NCI-H1105 (cell line): ENCODE data around the gene PICK1.

Experiments
- DNase-seq: peaks from one replicate; lab custom pipeline; 2025; lab: John Stamatoyannopoulos, UW

PICK1 gene

DNA sequence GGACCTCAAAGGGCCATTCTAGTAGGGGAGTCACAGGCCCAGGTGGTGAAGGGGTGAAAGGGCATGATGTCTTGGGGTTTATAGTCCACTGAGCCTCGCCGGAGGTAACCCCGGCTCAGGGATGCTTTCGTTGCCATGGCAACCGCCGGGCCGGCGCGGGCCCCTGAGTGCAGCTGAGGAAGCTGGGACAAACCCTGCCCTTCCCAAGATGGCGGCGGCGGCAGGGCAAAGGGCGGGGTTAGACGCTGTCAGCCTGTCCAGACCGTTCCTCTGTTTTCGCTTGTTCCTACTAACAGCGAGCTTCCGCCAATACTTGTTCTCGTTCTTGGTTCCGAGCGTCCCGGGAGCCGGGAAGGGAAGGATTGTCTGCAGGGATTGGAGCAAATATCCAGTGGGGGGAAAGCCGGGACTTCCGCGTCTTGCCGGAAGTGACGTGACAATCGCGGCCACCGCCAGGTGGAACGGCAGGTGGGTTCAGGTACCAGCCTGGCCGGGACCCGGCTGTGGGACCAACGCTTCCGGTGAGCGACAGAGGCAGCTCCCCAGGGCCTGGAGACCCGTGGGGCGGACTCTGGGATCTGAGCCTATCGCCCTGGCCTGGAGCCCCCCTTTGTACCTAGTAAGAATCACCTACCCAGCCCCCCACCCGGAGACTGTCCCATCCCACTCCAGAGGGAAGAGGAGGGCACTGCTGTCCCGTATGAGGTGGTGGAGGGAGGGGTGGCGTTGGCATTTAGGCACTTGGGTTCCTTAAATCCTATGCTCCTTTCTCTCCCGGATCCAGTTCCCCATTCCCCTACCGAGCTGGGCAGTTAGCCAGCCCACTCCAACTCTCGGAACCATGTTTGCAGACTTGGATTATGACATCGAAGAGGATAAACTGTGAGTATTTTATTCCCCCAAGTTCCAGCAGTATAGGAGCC lies at the start of gene PICK1:
TSS of gene PICK1 (plus strand) at position 436 of the 923 bp plus-strand sequence. CDS start at position 842, 406 bp downstream.
- DNase-seq, result peak; percentile 96

DNA sequence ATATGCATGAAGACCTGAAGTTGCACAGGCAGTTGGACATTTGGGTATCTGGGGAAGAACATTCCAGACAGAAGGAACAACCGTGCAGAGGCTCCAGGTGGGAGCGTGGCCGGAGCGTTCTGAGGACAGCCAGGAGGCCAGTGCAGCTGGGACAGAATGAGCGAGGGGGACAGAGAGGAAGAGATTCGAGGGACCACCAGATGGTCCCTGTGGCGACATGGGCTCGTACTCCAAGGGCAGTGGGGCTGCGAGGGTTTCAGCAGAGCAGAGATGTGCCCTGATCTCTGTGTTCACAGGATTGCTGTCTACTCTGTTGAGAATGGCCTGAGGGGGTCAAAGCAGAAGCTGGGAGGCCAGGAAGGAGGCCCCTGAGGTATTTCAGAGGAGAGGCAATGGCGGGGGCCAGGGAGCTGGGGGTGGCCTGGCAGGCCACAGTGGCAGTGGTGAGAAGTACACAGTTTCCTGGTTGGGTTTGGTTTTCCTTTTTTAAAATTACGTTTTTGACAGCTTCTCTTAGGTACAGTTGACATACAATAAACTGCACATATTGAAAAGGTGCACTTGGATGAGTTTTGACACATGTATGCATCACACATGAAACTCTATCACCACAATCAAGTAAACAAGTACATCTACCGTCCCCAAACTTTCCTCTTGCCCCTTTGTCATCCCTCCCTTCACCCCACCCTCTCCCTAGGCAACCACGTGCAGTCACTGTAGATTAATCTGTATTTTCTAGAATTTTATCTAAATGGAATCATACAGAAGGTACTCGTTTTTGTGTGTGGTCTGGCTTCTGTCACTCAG lies 48.0 kb upstream of the PICK1 start:
- DNase-seq, result no peak

DNA sequence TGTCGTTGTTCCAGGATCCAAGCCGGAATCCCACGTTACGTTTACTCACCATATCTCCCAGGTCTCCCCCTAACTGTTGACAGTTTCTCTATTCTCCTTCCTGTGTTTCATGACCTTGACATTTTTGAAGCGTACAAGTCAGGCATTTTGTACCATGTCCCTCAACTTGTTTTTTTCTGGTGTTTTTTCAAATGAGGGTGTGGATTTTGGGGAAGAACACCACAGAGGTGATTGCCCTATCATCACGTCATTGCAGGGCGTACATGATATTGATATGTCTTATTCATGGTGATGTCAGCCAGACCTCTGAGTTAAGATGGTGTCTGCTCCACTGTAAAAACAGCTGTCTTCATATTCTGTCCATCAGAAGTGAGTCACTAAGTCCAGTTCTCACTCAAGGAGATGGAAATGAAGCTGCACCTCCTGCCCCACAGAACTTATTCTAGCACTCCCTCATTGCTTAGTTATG lies 44.6 kb upstream of the PICK1 start:
- DNase-seq, result no peak

DNA sequence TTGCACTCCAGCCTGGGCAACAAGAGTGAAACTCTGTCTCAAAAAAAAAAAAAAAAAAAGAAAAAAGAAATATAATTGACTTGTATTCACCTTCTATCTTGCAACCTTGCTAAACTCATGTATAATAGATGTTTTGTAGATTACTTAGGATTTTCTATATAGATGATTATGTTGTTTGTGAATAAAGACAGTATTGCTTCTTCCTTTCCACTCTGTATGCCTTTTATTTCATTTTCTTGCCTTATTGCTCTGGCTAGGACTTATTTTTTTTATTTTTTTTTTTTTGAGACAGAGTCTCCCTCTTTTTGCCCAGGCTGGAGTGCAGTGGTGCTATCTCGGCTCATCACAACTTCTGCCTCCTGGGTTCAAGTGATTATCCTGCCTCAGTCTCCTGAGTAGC lies 43.1 kb upstream of the PICK1 start:
- no peak for DNase-seq

DNA sequence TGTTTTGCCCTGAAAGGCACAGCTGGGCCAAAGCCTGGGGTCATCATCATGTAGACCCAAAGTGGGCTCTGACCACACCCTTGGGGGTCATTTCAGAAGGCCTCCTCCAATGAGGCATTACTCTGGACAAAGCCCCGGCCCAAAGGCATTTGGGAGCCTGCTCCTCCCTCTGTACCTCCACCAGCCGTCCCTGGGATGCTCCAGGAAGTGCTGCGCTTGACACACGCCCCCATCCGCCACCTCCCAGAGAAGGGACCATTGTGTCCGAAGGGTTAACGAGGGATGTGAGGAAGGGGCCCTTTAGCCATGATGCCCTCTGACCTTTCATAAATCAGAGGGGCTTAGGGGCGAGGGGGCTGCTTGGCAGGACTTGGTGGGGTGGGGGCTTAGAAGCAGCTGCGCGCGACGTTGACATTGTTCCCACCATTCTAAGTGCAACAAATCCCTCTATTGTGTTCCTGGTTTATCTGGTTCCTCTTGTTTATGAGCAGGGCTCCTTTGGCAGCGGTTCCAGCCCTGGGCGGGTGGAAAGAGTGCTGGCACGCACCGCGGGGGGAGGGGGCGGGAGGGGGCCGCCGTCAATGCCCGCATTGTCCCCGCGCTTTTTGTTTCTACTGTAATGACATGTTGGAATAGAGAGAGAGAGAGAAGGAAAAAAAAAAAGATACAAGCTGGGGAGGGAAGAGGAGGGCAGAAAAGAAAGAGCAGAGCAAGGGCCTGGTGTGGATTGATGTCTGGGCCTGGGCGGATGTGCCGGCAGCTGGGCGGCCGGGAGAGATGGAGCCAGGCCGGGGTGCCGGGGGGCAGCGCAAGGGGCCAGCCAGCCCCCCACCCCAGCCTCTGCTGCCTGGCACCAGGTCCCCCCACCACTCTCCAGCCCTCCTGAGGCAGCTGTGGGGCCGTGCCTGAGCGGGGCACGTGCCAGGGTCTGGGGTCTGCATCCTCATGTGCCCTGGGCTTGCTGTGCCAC lies 40.7 kb upstream of the PICK1 start:
- DNase-seq, result no peak

DNA sequence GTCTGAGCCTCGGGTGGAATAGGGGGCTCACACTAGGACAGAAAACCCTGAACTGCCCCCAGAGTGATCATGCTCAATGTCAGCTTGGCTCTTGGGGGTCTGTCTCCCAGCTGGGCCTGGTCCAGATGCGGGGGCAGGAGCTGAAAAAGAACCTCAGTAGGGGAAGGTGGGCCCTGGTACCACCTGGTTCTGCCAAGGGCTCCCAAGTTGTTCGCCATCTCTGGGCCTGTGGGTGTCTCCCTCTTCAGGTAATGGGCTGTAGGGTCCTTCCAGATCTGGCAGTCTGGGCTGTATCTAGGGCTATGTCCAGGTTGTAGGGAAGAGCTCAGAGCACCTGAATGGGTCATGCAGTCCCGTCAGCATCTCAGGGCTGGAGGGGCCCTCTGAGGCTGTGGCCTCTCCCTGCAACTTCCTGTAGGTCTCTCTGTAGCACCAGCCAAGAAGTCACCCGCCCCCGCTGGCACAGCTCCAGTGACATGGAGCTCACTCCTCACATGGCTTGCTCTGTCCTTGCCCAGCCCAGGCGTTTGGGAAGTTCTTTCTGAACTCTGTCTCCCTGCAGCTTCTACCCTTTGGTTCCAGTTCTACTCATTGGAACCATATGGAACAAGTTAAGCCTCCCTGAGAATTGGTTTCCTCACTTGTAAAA lies 39.8 kb upstream of the PICK1 start:
- no peak for DNase-seq

DNA sequence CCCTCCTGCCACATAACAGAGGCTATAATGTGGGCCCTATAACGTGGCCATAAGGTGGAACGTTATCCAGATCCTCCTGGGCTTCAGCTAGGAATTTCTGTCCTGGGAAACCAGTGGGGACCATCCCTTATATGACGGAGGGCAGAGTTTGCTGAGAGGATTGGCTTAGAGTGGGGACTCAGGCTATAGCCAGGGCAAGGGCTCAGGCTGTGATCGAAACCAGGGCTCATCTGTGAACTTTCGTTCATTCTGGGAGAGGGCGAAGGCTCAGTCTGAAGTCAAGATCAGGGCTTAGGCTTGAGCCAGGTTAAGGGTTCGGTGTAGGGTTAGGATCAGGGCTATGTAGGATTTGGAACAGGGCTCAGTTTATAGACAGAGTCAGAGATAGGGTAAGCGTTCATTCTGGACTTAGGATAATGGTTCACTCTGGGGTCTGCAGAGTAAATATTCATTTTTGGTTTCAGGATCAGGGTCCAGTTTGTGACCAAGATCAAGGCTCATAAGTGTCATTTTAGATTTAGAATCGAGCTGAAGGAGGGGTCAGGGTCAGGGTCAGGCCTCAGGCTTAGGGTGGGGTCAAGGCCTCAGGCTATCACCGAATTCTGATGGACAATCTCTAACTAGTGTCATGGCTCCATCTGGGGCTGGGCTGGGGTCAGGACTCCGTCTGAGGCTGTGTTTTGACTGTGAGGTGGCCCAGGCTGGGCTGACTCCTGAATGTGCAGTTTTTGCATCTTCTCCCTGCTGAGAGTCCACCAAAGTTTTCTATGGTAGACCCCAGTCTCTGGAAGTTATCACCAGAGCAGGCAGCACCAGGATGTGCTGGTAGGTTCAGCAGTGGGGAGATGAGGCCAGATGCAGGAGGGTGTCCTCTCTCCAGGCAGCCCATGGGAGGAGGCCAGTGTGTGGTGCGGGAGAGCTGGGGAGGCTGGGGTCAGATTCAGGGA lies 39.0 kb upstream of the PICK1 start:
- no peak for DNase-seq

DNA sequence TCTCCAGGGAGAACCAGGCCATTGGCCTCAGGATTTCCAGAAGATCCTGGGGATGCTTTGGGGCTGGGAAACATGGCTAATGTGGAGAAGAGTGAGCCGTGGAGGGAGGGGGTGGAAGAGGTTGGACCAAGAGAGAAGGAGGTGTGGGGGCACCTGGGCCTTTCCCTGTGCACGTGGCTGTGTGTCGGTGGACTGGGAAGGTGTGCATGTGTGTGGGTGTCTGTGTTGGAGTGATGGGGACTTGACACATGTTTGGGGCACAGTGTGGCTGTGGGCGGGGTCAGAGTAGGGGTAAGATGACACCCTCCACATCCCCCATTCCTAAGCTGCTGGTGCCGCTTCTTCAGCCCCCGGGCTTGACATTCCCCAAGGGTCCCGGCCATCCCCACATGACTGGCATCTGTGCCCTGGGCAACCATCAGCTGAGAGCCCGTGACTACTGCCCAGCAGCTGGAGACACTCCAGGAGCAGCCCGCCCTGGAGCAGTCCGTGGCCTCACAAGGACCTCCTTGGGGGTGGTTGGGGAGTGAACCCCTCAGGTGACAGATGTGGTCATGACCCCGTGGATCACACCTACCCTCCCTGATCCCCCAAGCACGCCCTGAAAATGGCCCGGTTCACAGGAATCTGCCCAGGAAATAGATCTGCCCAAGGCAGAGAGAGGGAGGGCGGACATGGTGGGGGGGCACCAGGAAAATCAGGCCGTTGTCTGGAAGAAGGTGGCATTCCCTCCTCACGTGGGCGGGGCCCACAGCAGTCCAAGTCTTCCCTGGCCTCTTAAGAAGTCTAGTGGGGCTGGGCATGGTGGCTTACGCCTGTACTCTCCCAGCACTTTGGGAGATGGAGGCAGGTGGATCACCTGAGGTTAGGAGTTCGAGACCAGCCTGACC lies 38.0 kb upstream of the PICK1 start:
- no peak for DNase-seq

DNA sequence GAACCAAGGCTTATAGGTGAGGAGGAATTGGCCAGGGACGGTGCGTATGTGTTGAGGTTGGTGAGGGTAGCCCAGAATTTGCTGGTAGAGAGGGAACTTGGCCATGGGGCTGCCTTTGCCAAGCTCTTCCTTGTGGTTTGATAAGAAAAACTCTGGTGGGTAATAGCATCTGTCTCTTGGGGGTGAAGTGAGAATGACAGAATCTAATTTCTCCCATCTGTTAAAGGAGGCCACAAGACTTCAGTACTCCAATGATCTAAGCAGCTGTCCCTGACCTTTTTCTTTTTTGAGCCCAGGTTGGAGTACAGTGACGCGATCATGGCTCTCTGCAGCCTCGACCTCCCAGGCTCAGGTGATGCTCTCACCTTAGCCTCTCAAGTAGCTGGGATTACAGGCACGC lies 36.0 kb upstream of the PICK1 start:
- DNase-seq, result no peak

DNA sequence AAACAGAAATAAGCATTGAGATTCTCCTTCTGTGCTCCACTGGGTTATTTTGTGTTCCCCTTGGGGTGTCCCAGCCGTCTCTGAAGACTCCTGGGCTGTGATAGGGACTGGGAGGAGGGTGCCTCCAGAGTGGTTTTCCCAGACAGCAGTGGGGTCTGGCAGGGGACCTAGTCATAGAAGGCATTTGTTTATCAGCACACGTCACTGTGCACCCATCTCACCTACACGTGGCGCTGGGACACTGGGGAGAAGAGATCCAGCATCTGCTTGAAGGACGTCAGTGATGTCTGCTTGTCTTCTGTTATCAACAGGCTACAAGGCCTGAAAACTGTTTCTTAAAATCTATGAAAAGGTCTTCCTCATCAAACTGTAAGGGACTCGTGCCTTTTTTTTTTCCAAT lies 34.2 kb upstream of the PICK1 start:
- no peak for DNase-seq

DNA sequence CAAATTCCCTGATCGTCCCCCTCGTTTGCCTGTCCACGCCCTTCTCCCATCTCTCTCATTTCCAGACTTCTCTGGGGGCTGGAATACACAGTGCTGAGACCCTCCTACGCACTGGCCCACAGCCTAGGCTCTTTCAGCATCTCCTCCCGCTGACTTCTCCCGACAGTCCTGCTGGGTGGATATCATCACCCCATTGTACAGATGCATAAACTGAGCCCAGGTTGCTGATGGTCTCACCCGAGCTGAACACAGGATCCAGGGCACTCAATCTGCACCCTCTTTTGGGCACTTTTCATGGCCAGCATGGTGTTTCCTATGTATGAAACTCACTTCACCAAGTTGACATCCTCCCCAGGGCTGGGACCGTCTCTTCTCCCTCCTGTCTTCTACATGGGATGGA lies 31.7 kb upstream of the PICK1 start:
- DNase-seq, result no peak

DNA sequence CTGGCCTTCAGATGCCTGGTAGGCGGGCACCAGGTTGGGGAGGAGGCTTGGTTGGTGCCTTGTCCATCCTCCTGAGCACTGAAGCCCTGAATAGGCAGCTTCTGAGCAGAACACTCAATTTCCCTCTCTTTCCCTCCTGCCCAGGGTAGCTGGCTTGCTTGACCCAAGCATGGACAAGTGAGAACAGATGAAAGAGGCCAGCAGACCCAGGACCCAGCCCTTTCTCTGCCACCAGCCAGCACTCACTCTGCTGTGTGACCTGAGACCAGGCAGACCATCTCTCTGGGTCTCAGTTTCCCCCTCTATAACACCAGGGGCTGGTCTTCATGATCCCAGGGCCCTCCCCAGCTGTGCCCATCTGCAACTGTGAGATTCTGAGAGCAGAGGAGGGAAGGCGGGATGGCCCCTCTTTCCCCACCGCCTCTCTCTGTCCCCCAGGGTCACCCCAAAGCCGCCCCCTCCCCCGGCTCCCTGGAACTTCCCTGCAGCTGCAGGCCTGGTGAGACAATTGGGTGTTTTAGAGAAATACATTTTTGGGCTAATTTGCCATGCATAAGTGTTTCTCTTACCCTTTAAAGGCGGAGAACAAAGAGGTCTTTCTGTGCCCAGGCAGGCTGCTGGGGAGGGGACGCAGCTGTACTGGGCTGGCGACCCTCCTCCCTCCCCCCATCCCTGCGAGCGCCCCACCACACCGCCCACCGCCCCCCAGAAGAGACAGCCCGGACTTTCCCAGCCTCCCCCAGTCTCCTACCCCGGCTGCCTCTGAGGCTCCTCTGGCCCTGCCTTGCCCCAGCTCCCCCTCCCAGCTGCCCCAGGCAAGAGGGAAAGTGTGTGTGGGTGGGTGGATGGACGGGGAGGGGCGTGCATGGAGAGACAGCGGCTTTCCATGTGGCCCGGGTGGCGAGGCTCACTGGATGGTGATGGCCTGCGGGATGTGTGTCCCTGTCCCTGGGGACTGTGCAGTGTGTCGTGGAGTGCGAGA lies 30.8 kb upstream of the PICK1 start:
- DNase-seq, result no peak

DNA sequence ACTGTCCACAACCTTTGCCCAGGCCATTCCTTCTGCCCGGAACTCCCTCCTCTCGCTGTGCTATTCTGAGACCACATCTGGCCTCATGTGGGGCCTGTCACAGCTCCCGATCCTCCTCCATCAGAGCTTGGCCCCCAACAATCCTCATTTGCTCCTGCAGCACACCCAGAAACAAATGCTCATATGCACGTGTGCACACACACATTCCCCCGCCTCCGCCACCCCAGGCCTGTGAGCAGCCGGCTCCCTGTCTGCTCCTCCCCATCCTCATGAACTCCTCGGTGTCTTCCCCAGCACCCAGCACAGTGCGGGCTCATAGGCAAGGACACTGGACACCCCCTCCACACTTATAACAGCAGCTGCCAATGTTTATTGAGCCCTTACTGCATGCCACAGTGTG lies 29.7 kb upstream of the PICK1 start:
- no peak for DNase-seq

DNA sequence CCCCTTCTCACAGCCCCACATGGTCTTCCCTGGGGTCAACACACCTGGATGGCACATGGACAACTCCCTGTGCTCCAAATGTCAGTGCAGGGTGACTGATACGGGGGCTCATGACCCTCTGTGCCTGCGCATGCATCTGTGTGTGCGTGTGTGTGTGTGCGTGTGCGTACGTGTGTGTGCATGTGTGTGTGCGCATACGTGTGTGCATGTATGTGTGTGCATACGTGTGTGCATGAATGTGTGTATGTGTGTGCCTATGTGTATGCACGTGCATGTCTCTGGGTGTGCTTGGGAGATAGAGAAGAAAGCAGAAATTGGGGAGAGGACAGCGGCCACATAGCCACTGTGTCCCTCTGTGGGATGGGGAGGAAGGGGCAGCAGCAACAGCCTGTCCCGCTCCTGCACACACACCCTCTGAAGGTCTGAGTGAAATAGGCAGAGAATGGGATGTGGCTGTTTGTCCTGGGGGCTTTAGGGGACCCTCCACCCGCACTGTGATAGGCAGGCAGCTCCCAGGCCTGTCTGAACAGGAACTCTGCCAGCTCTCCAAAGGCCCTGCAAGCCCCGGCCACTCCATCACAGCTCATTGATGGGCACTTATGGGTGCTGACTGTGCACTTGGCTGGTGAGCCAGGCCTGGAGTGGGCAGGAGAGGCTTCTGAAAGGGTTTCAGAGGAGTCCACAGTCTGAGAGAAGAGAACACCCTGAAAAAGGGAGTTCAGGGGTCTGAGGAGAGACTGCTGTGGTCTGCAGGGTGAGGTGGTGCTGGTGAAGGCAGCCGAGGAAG lies 28.7 kb upstream of the PICK1 start:
- DNase-seq, result no peak

DNA sequence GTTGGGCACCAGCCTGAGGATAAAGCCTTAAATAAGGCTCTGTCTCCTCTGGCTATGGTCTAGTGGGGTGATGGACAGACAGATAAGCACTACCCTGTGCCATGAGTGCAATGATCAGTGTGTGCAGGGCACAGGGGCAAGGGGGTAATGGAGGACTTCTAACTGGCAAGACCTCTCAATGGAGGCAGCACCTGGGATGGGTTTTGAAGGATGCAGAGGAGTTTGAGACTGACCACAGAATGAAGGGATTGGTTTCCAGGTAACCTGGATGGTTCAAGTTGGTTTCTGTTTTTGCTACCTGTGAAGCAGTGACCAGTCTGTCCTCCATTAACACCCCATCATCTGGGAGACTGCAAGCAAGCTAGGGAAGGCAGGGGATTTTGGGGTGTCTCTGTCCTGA lies 27.8 kb upstream of the PICK1 start:
- DNase-seq, result no peak

DNA sequence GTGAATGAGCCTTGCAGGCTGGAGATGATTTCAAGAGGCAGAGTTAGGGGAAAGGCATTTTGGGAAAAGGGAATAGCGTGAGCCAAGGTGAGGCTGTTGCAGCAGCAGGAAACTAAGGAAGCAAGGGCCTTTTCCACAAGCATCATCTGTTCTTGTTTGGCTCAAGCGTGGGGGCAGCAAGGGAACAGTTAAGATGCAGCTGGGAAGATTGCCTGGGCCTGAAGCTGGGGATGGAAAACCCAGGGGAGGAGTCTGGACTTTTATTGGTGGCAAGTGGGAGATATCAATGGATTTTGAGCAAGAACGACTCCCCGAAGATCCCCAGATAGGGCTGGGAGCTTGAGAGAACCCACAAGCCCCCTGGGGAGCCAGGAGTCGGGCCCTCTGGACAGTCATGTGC lies 27.3 kb upstream of the PICK1 start:
- no peak for DNase-seq
